ENCODE data around the gene APOBEC3G. TPM values are rescaled to one million over a fixed set of nuclear protein-coding genes. Genes with fewer than 3 reads are reported as not detected.

The APOBEC3G gene
- polyA plus RNA-seq, 2 donors = 2.1 to 6.0 TPM

- H3K9me3 ChIP-seq (ENCODE audit: control insufficient read depth in 2 of 2, insufficient read depth in 1 of 2, low read depth in 1 of 2, low read length in 1 of 2) = no peaks in the 10 kb centered on the region
- H3K36me3 ChIP-seq (ENCODE audit: control insufficient read depth in 2 of 2, insufficient read depth in 2 of 2, low read length in 1 of 2) = peaks cover 6 to 8% of the 10 kb centered on the region in 2 donors
- H3K4me1 ChIP-seq (ENCODE audit: control insufficient read depth in 2 of 2, insufficient read depth in 2 of 2, low read length in 1 of 2) = peaks cover 2 to 9% of the 10 kb centered on the region in 2 donors
- no peak overlapping the region for H3K4me3 ChIP-seq (ENCODE audit: low read depth in 1 of 2, low read length in 2 of 2)
- no peak overlapping the region for H3K27ac ChIP-seq (ENCODE audit: low read depth in 2 of 2, low read length in 1 of 2)
- WGBS, 2 donors = 62 to 63% methylated on average over 24 of the region's 24 CpGs
- no peaks in the 10 kb centered on the region for H3K27me3 ChIP-seq (ENCODE audit: control insufficient read depth in 1 of 2, insufficient read depth in 2 of 2, low read length in 2 of 2)
Observed at GRCh38 chr22:39130892-39131855, 54.1 kb downstream of the APOBEC3G start.

DNA sequence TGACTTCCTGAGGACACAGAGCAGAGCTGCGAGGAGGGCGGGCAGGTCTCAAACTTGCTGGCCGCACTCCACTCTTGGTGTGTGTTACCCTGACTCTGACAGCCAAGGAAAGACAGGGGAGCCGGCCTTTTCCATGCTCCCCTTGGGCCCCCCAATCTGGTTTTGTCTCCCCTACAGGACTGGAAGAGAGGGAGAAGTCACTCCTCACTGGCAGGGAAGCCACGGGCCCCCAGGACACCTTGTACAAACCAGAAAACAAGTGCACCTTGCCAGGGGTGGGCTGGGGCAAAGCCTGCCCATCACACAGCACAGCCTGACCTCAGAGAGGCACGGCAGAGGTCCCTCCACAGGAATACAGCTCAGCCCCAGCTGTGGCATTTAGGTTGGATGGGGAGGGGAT is 55.2 kb downstream of the APOBEC3G start:
- peaks cover 6 to 8% of the 10 kb centered on the region in 2 donors for H3K36me3 ChIP-seq (ENCODE audit: control insufficient read depth in 2 of 2, insufficient read depth in 2 of 2, low read length in 1 of 2)
- no peaks in the 10 kb centered on the region for H3K27me3 ChIP-seq (ENCODE audit: control insufficient read depth in 1 of 2, insufficient read depth in 2 of 2, low read length in 2 of 2)
- no peak overlapping the region for H3K4me3 ChIP-seq (ENCODE audit: low read depth in 1 of 2, low read length in 2 of 2)
- H3K4me1 ChIP-seq (ENCODE audit: control insufficient read depth in 2 of 2, insufficient read depth in 2 of 2, low read length in 1 of 2) = peaks cover 2 to 9% of the 10 kb centered on the region in 2 donors
- H3K27ac ChIP-seq (ENCODE audit: low read depth in 2 of 2, low read length in 1 of 2) = no peak overlapping the region
- no peaks in the 10 kb centered on the region for H3K9me3 ChIP-seq (ENCODE audit: control insufficient read depth in 2 of 2, insufficient read depth in 1 of 2, low read depth in 1 of 2, low read length in 1 of 2)
- 87 to 91% methylated on average over 6 of the region's 6 CpGs for WGBS, 2 donors

DNA sequence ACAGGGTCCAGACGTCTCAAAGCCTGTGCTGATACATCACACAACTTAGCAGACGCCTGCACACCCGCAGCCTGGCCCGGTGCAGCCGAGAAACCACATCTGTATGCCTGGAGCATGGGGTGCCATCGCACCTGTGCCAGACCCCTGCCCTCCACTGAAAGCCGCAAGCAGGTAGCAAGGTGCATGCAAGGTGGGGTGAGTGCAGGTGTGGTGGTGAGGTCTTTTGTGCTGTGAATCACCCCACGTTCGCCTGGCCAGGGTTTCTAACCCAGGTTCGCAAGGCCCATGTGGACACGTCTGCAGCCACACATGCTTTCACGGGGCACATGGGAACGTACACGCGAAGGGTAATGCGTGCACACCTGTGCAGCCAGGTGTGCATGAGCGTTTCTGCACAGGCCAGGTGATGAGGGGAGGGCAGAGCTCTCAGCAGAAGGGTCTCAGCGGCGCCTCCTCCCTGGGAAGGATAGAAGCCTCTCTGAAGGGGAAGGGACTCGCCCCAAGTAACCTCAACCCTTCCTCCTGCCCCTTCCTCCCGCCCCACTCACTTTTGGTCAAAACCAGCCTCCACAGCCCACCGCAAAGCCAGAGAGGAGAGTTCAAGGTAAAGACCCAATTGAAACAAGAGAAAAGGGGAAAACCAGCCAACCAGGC is 55.9 kb downstream of the APOBEC3G start:
- 94% methylated on average over 22 of the region's 22 CpGs for WGBS, 2 donors
- Histone ChIP-seq H3K27ac (ENCODE audit: low read depth in 2 of 2, low read length in 1 of 2) (no peak overlapping the region), H3K36me3 (ENCODE audit: control insufficient read depth in 2 of 2, insufficient read depth in 2 of 2, low read length in 1 of 2) (peaks cover 6 to 8% of the 10 kb centered on the region in 2 donors), H3K9me3 (ENCODE audit: control insufficient read depth in 2 of 2, insufficient read depth in 1 of 2, low read depth in 1 of 2, low read length in 1 of 2) (no peaks in the 10 kb centered on the region), H3K4me3 (ENCODE audit: low read depth in 1 of 2, low read length in 2 of 2) (no peak overlapping the region), H3K4me1 (ENCODE audit: control insufficient read depth in 2 of 2, insufficient read depth in 2 of 2, low read length in 1 of 2) (peaks cover 2 to 9% of the 10 kb centered on the region in 2 donors), H3K27me3 (ENCODE audit: control insufficient read depth in 1 of 2, insufficient read depth in 2 of 2, low read length in 2 of 2) (no peaks in the 10 kb centered on the region)

DNA sequence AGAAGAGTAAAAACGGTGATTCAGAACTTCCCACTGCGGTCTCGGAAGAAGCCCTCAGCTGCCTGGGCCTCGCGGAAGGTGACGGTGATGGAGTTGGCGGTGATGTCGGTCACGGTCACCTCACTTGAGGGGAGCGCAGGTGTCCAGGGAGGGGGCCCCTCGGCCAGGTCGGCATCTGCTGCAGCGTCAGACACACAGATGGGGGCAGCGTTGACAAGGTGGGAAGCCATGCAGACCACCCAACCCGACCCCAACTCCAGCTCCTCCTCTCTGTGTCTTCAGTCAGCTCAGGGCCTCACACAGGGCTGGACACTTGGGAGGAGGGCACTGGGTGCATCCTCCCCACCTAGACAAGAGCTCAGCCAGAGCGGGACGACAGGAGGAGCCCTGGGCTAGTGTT is 56.8 kb downstream of the APOBEC3G start:
- Histone ChIP-seq H3K36me3 (ENCODE audit: control insufficient read depth in 2 of 2, insufficient read depth in 2 of 2, low read length in 1 of 2) (peaks cover 6 to 8% of the 10 kb centered on the region in 2 donors), H3K4me1 (ENCODE audit: control insufficient read depth in 2 of 2, insufficient read depth in 2 of 2, low read length in 1 of 2) (peaks cover 2 to 9% of the 10 kb centered on the region in 2 donors), H3K27me3 (ENCODE audit: control insufficient read depth in 1 of 2, insufficient read depth in 2 of 2, low read length in 2 of 2) (no peaks in the 10 kb centered on the region), H3K9me3 (ENCODE audit: control insufficient read depth in 2 of 2, insufficient read depth in 1 of 2, low read depth in 1 of 2, low read length in 1 of 2) (no peaks in the 10 kb centered on the region), H3K4me3 (ENCODE audit: low read depth in 1 of 2, low read length in 2 of 2) (no peak overlapping the region), H3K27ac (ENCODE audit: low read depth in 2 of 2, low read length in 1 of 2) (no peak overlapping the region)
- 90% methylated on average over 17 of the region's 17 CpGs for WGBS, 2 donors

DNA sequence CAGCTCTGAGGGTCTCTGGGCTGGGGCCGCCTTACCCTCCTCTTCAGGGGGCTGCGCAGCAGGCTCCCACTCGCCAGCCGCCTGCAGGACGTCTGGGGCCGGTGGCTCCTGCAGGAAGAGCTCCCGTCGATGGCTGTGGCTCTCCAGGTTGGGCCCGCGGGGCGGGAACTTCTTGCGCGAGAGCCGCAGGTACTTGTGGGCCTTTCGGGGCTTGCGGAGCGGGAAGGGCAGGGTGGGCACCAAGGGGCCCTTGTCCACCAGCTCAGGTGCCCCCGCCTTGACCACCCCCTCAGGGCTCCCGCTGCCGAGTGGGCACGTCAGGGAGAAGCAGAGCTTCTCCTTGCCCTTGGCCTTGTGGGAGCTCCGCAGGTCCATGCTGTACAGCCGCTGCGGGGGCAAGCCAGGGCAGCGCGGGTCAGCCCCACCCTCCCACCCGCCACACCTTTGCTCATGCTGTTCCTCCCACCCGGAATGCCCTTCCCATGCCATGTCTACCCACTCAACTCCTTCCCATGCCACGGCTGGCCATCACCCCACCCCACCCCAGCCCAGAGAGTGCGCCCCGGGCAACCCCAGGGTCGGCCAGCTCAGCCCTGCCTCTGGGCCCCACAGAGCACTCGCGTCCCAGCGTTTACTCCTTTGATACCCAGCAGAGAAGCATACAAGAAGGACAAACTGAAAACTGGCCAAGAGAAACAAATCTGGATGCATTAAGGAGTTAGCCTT is 57.5 kb downstream of the APOBEC3G start:
- 70 to 81% methylated on average over 35 of the region's 35 CpGs for WGBS, 2 donors
- Histone ChIP-seq H3K27me3 (ENCODE audit: control insufficient read depth in 1 of 2, insufficient read depth in 2 of 2, low read length in 2 of 2) (no peaks in the 10 kb centered on the region), H3K9me3 (ENCODE audit: control insufficient read depth in 2 of 2, insufficient read depth in 1 of 2, low read depth in 1 of 2, low read length in 1 of 2) (no peaks in the 10 kb centered on the region), H3K4me1 (ENCODE audit: control insufficient read depth in 2 of 2, insufficient read depth in 2 of 2, low read length in 1 of 2) (peaks cover 2 to 9% of the 10 kb centered on the region in 2 donors), H3K4me3 (ENCODE audit: low read depth in 1 of 2, low read length in 2 of 2) (no peak overlapping the region), H3K27ac (ENCODE audit: low read depth in 2 of 2, low read length in 1 of 2) (no peak overlapping the region), H3K36me3 (ENCODE audit: control insufficient read depth in 2 of 2, insufficient read depth in 2 of 2, low read length in 1 of 2) (peaks cover 6 to 8% of the 10 kb centered on the region in 2 donors)

- H3K27me3 ChIP-seq (ENCODE audit: control insufficient read depth in 1 of 2, insufficient read depth in 2 of 2, low read length in 2 of 2) = no peaks in the 10 kb centered on the region
- no peaks in the 10 kb centered on the region for H3K9me3 ChIP-seq (ENCODE audit: control insufficient read depth in 2 of 2, insufficient read depth in 1 of 2, low read depth in 1 of 2, low read length in 1 of 2)
- peaks cover 6 to 8% of the 10 kb centered on the region in 2 donors for H3K36me3 ChIP-seq (ENCODE audit: control insufficient read depth in 2 of 2, insufficient read depth in 2 of 2, low read length in 1 of 2)
- peaks cover 2 to 9% of the 10 kb centered on the region in 2 donors for H3K4me1 ChIP-seq (ENCODE audit: control insufficient read depth in 2 of 2, insufficient read depth in 2 of 2, low read length in 1 of 2)
- 44 to 54% methylated on average over 15 of the region's 15 CpGs for WGBS, 2 donors
- H3K27ac ChIP-seq (ENCODE audit: low read depth in 2 of 2, low read length in 1 of 2) = no peak overlapping the region
- no peak overlapping the region for H3K4me3 ChIP-seq (ENCODE audit: low read depth in 1 of 2, low read length in 2 of 2)
Observed at GRCh38 chr22:39135092-39135896, 58.2 kb downstream of the APOBEC3G start.

DNA sequence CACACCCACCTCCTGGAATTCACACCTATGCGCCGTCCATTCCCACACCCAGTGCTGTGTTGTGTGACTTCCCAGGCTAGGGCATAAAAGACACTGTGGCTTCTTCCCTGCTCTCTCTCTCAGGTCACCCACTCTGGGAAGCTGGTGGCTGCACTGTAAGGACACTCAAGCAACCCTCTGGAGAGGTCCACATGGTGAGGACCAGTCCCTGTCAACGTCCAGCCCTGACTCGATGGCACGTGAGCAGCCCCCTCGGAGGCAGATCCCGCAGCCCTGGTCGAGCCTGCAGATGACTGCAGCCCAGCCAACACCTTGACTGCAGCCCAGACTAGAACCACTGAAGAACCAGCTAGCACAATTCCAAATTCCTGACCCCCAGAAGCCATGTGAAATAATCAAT is 59.2 kb downstream of the APOBEC3G start:
- 91 to 93% methylated on average over 8 of the region's 8 CpGs for WGBS, 2 donors
- Histone ChIP-seq H3K4me1 (ENCODE audit: control insufficient read depth in 2 of 2, insufficient read depth in 2 of 2, low read length in 1 of 2) (peaks cover 2 to 9% of the 10 kb centered on the region in 2 donors), H3K9me3 (ENCODE audit: control insufficient read depth in 2 of 2, insufficient read depth in 1 of 2, low read depth in 1 of 2, low read length in 1 of 2) (no peaks in the 10 kb centered on the region)

More for the DNA sequence above, 59.2 kb downstream of the APOBEC3G start:
- no peaks in the 10 kb centered on the region for H3K27me3 ChIP-seq (ENCODE audit: control insufficient read depth in 1 of 2, insufficient read depth in 2 of 2, low read length in 2 of 2)
- H3K4me3 ChIP-seq (ENCODE audit: low read depth in 1 of 2, low read length in 2 of 2) = no peak overlapping the region
- peaks cover 6 to 8% of the 10 kb centered on the region in 2 donors for H3K36me3 ChIP-seq (ENCODE audit: control insufficient read depth in 2 of 2, insufficient read depth in 2 of 2, low read length in 1 of 2)
- H3K27ac ChIP-seq (ENCODE audit: low read depth in 2 of 2, low read length in 1 of 2) = no peak overlapping the region

Measured in esophagus (tissue), 2 donors.